ENCODE results near the gene PDIK1L. TPM values are rescaled to one million over a fixed set of nuclear protein-coding genes. Genes with fewer than 3 reads are reported as not detected.

PDIK1L gene
- total RNA-seq, 1 donor from 2014 or later, result 22.8 TPM

- DNase-seq (ENCODE audit: low read depth, low spot score), result no peak
- no peaks in the 10 kb centered on the region for H3K36me3 Mint-ChIP-seq (ENCODE audit: low read depth)
- H3K4me3 Mint-ChIP-seq, result no peak overlapping the region
- H3K4me1 Mint-ChIP-seq, result peaks cover 13% of the 10 kb centered on the region
- no peaks in the 10 kb centered on the region for H3K9me3 Mint-ChIP-seq
- H3K27me3 Mint-ChIP-seq (ENCODE audit: low read depth), result peaks cover 21% of the 10 kb centered on the region
- H3K27ac Mint-ChIP-seq (ENCODE audit: unreplicated experiment), result no peak overlapping the region
- no peak for TF ChIP-seq CTCF (conservative IDR thresholded peaks at IDR 0.05)
These were observed 29.6 kb upstream of the PDIK1L start for GRCh38 chr1:26082020-26082350.

GRCh38 chr1:26083208-26083607 lies 28.4 kb upstream of the PDIK1L start:
- no peak for TF ChIP-seq CTCF (conservative IDR thresholded peaks at IDR 0.05)
- no peak for DNase-seq (ENCODE audit: low read depth, low spot score)
- Mint-ChIP-seq H3K4me1 (peaks cover 13% of the 10 kb centered on the region), H3K4me3 (no peak overlapping the region), H3K27ac (ENCODE audit: unreplicated experiment) (no peak overlapping the region), H3K36me3 (ENCODE audit: low read depth) (no peaks in the 10 kb centered on the region), H3K9me3 (no peaks in the 10 kb centered on the region), H3K27me3 (ENCODE audit: low read depth) (peaks cover 21% of the 10 kb centered on the region)

GRCh38 chr1:26084091-26084561 lies 27.5 kb upstream of the PDIK1L start:
- H3K9me3 Mint-ChIP-seq, result no peaks in the 10 kb centered on the region
- TF ChIP-seq CTCF (conservative IDR thresholded peaks at IDR 0.05), result no peak
- no peak for DNase-seq (ENCODE audit: low read depth, low spot score)
- no peak overlapping the region for H3K27ac Mint-ChIP-seq (ENCODE audit: unreplicated experiment)
- no peak overlapping the region for H3K4me3 Mint-ChIP-seq
- no peaks in the 10 kb centered on the region for H3K36me3 Mint-ChIP-seq (ENCODE audit: low read depth)
- H3K27me3 Mint-ChIP-seq (ENCODE audit: low read depth), result peaks cover 21% of the 10 kb centered on the region
- H3K4me1 Mint-ChIP-seq, result peaks cover 4% of the 10 kb centered on the region

GRCh38 chr1:26084844-26085243 lies 26.8 kb upstream of the PDIK1L start:
- Mint-ChIP-seq H3K4me1 (no peaks in the 10 kb centered on the region), H3K27ac (ENCODE audit: unreplicated experiment) (no peak overlapping the region), H3K36me3 (ENCODE audit: low read depth) (no peaks in the 10 kb centered on the region), H3K4me3 (no peak overlapping the region), H3K9me3 (no peaks in the 10 kb centered on the region), H3K27me3 (ENCODE audit: low read depth) (peaks cover 21% of the 10 kb centered on the region)
- no peak for TF ChIP-seq CTCF (conservative IDR thresholded peaks at IDR 0.05)
- no peak for DNase-seq (ENCODE audit: low read depth, low spot score)

GRCh38 chr1:26089125-26089524 lies 22.5 kb upstream of the PDIK1L start:
- Mint-ChIP-seq H3K27ac (ENCODE audit: unreplicated experiment) (no peak overlapping the region), H3K4me1 (peaks cover 16% of the 10 kb centered on the region), H3K4me3 (no peak overlapping the region), H3K36me3 (ENCODE audit: low read depth) (no peaks in the 10 kb centered on the region), H3K9me3 (peaks cover 3% of the 10 kb centered on the region), H3K27me3 (ENCODE audit: low read depth) (peaks cover 13% of the 10 kb centered on the region)
- no peak for TF ChIP-seq CTCF (conservative IDR thresholded peaks at IDR 0.05)
- no peak for DNase-seq (ENCODE audit: low read depth, low spot score)

GRCh38 chr1:26090893-26091292 lies 20.7 kb upstream of the PDIK1L start:
- Mint-ChIP-seq H3K27ac (ENCODE audit: unreplicated experiment) (no peak overlapping the region), H3K9me3 (peaks cover 3% of the 10 kb centered on the region), H3K4me1 (peaks cover 30% of the 10 kb centered on the region), H3K27me3 (ENCODE audit: low read depth) (no peaks in the 10 kb centered on the region), H3K36me3 (ENCODE audit: low read depth) (no peaks in the 10 kb centered on the region), H3K4me3 (no peak overlapping the region)
- no peak for DNase-seq (ENCODE audit: low read depth, low spot score)
- no peak for TF ChIP-seq CTCF (conservative IDR thresholded peaks at IDR 0.05)

All from neural crest cell (in vitro differentiated cells).